Measurements from ENCODE around the gene ACY1.
"Not testable (repeated sequence)": the region's sequence is repeated elsewhere in the genome, so short reads cannot be mapped to it uniquely, and the experiment has no call there.

The ACY1 gene

GRCh38 chr3:52025453-52025852 lies 42.1 kb downstream of the ACY1 start:
- no peak for DNase-seq (ENCODE audit: low read depth)

GRCh38 chr3:52026041-52026440 lies 42.7 kb downstream of the ACY1 start:
- DNase-seq (ENCODE audit: low read depth), result no peak

GRCh38 chr3:52028572-52028971 lies 45.2 kb downstream of the ACY1 start:
- no peak for DNase-seq (ENCODE audit: low read depth)

GRCh38 chr3:52029053-52029452 lies 45.7 kb downstream of the ACY1 start:
- DNase-seq (ENCODE audit: low read depth), result no peak

- DNase-seq (ENCODE audit: low read depth), result no peak
These were observed 46.2 kb downstream of the ACY1 start for GRCh38 chr3:52029535-52029934.

GRCh38 chr3:52030714-52031310 lies 47.5 kb downstream of the ACY1 start:
- DNase-seq (ENCODE audit: low read depth), result no peak

GRCh38 chr3:52031896-52032295 lies 48.6 kb downstream of the ACY1 start:
- no peak for DNase-seq (ENCODE audit: low read depth)

GRCh38 chr3:52032702-52033408 lies 49.5 kb downstream of the ACY1 start:
- DNase-seq (ENCODE audit: low read depth), result no peak

GRCh38 chr3:52033748-52034147 lies 50.4 kb downstream of the ACY1 start:
- not testable (repeated sequence) for DNase-seq (ENCODE audit: low read depth)

- DNase-seq (ENCODE audit: low read depth), result no peak
These were observed 50.9 kb downstream of the ACY1 start for GRCh38 chr3:52034212-52034611.

GRCh38 chr3:52034651-52035050 lies 51.3 kb downstream of the ACY1 start:
- DNase-seq (ENCODE audit: low read depth), result no peak

GRCh38 chr3:52036222-52036694 lies 52.9 kb downstream of the ACY1 start:
- no peak for DNase-seq (ENCODE audit: low read depth)

- no peak for DNase-seq (ENCODE audit: low read depth)
These were observed 53.5 kb downstream of the ACY1 start for GRCh38 chr3:52036829-52037228.

GRCh38 chr3:52037291-52037690 lies 54.0 kb downstream of the ACY1 start:
- no peak for DNase-seq (ENCODE audit: low read depth)

- DNase-seq (ENCODE audit: low read depth), result no peak
These were observed 54.9 kb downstream of the ACY1 start for GRCh38 chr3:52038227-52038626.

Measured in stimulated activated CD8-positive, alpha-beta memory T cell treated with anti-CD3 and anti-CD28 coated beads, Interleukin-4, amount 100 ng/mL, for 24 hours (primary cell).